NCI-H226 (cell line): ENCODE measurements around the gene MLLT3.
"Not testable (repeated sequence)": the region's sequence is repeated elsewhere in the genome, so short reads cannot be mapped to it uniquely, and the experiment has no call there.

Experiments used
- DNase-seq: peaks from one replicate; pipeline ENCODE4 v3.0.0-alpha.2; 2015

The MLLT3 gene

DNA sequence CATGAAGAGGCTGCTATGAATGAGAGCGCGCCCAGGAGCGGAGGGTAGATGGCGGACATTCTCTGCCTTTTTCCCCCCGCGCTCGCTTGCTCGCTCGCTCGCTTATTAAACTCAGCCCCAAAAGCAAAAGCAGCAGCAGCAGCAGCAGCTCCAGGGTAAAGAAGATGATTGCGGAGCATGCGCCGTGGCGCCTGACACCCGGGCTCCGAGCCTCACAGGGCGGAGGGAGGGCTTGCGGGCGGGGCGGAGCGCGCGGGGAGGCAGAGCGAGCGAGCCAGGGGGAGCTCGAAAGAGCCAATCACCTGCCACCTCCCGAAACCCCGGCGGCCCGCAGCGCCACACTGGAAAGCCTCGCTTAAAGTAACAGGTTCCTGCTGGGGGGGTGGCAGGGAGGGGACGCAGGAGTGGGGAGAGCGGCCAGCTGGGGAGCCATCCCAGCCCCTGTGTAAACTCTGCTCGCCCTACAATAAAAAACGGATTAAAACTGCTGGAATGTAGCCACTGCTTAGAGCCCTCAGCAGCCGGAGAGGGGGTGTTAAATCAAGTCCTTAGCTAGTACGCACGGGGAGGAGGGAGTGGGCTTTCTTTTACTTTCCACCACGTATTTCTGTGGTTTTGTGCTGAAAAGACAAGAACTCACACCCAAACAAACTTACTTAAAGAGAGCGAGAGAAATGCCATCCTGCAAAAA is at the start of gene MLLT3:
Gene MLLT3 (minus strand): TSS at position 170 of the 691 bp plus-strand sequence.
- peak; percentile 80 for DNase-seq

- DNase-seq, result no peak
Measured at GRCh38 chr9:20671635-20672034, 49.3 kb upstream of the MLLT3 start.

GRCh38 chr9:20670395-20670794 is 48.1 kb upstream of the MLLT3 start:
- no peak for DNase-seq

GRCh38 chr9:20664501-20664900 is 42.2 kb upstream of the MLLT3 start:
- DNase-seq, result no peak

- no peak for DNase-seq
Measured at GRCh38 chr9:20663133-20663532, 40.8 kb upstream of the MLLT3 start.

DNA sequence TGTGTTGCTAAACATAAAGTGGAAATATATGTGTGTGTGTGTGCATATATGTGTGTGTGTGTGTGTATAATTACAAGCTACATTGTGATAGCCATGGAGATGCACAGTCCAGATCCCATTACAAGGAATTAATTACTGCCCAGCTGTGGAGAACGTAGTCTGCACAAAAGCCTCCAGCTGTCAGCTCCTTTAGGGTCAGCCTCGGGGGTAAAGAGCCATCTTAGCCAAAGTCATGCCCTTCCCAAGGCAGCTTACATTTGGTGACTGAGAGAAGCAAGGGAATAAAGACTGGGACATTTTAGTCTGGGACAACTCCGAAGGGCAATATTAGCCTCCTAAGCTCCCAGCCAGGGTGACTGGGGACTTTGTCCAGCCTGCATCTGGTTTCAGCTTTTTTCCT is 39.9 kb upstream of the MLLT3 start:
- no peak for DNase-seq

- DNase-seq, result no peak
Measured at GRCh38 chr9:20659474-20659967, 37.2 kb upstream of the MLLT3 start.

DNA sequence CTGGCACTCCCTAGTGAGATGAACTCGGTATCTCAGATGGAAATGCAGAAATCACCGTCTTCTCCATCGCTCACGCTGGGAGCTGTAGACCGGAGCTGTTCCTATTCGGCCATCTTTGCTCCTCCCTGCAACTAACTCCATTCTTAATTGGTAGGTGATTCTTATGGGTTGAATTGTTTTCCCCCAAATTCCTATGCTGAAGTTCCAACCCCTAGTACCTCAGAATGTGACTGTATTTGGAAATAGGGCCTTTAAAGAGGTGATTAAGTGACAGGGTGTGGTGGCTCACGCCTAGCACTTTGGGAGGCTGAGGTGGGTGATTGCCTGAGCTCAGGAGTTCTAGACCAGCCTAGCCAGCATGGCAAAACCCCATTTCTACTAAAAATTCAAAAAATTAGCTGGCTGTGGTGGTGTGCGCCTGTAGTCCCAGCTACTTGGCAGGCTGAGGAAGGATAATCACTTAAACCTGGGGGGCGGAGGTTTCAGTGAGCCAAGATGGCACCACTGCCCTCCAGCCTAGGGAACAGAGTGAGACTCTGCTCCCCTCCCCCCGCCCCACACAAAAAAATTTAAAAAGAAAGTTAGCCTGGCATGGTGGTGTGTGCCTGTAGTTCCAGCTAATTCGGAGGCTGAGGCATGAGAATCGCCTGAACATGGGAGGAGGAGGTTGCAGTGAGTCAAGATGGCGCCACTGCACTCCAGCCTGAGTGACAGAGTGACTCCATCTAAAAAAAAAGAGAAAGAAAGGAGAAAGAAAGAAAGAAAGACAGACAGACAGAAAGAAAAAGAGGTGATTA is 36.6 kb upstream of the MLLT3 start:
- no peak for DNase-seq

DNA sequence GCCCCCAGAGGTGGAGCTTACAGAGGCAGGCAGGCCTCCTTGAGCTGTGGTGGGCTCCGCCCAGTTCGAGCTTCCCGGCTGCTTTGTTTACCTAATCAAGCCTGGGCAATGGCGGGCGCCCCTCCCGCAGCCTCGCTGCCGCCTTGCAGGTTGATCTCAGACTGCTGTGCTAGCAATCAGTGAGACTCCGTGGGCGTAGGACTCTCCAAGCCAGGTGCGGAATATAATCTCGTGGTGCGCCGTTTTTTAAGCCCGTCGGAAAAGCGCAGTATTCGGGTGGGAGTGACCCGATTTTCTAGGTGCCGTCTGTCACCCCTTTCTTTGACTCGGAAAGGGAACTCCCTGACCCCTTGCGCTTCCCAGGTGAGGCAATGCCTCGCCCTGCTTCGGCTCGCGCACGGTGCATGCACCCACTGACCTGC is 36.0 kb upstream of the MLLT3 start:
- DNase-seq, result not testable (repeated sequence)

DNA sequence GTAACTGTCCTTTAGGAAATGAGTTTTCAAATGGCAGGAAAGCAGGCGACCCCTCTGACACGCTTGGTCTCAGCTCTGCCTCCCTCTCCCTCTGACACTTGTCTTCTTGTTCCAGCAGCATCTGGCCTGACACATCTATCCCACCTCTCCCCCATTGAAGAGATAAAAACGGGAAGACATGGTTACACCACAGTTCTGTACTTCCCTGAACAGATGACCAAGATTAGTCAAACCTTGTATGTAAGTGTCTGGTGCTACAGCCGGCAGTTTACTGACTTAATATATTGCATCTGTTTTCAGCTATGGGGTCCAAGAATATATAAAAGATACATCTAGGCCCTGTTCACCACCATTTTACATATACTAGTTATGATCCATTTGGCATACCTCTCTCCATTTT is 29.6 kb upstream of the MLLT3 start:
- DNase-seq, result no peak

DNA sequence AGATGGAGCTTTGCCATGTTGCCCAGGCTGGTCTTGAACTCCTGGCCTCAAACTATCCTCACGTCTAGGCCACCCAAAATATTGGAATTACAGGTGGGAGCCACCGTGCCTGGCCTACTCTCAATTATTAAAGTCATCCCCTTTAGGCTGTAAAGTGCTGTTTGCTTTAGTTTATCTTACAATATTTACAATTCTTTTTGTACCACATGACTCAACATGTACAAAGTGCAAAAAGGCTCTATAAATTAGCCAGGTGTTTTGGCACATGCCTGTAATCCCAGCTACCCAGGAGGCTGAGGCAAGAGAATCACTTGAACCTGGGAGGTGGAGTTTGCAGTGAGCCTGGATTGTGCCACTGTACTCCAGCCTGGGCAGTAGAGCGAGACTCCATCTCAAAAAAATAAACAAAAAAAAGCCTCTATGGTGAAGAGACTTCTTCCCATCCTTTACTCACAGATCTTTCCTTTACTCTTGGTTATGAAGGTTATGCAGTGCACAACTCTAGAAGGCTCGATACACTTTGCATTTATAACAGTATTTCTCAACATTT is 28.5 kb upstream of the MLLT3 start:
- no peak for DNase-seq

GRCh38 chr9:20650313-20650712 is 28.0 kb upstream of the MLLT3 start:
- no peak for DNase-seq

- no peak for DNase-seq
Measured at GRCh38 chr9:20649381-20649780, 27.1 kb upstream of the MLLT3 start.

DNA sequence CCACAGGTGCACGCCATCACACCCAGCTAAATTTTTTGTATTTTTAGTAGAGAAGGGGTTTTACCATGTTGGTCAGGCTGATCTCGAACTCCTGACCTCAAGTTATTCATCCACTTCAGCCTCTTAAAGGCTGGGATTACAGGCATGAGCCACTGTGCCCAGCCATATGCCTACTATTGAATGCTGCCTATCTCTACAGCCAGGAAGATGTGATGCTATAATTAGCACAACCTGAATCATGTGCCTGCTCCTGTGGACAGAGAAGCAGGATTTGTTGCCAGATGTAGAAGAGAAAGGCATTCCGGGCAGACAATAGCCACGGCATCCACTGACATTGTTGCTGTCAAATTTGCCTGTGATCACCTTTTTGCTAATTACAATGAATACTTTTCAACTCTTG is 24.4 kb upstream of the MLLT3 start:
- no peak for DNase-seq

GRCh38 chr9:20643660-20644059 is 21.4 kb upstream of the MLLT3 start:
- no peak for DNase-seq

- no peak for DNase-seq
Measured at GRCh38 chr9:20642045-20642444, 19.7 kb upstream of the MLLT3 start.

DNA sequence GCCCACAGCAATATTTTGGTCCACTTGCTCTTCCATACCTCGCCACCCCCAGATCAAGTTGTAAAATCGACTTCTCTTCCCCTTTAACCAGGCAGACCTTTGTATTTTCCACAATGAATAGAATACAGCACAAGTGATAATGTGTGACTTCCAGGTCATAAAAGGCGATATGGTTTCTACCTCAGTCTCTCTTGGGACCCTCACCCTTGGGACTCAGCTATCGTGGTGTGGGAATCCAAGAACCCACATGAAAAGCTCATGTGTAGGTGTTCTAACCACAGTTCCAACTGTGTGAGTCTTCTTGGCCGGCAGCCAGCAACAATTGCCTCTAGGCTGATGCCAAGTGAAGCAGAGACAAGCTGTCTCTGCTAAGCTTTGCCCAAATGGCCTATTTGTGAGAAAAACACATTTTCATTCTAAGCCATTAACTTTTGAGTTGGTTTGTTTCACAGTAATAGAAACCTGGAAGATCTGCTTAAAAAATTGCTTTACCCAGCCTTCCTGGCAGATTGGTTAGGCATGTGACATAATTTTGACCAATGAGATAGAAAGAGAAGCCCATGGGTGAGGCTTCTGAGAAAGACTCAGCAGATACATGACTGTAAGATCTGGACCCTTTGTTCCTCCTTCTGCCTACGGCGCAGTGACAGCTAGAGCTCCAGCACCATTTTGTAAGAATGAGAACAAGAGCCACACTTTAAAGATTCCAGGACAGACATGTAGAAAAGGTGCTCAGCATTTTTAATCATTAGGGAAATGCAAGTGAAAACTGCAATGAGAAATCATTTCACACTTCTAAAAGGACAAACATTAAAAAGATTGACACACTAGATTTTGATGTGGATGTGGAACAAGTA is 18.3 kb upstream of the MLLT3 start:
- DNase-seq, result peak; percentile 42

- peak; percentile 10 for DNase-seq
Measured at GRCh38 chr9:20636888-20637440, 14.7 kb upstream of the MLLT3 start.

- DNase-seq, result no peak
Measured at GRCh38 chr9:20634895-20635294, 12.6 kb upstream of the MLLT3 start.

- no peak for DNase-seq
Measured at GRCh38 chr9:20632705-20633104, 10.4 kb upstream of the MLLT3 start.

DNA sequence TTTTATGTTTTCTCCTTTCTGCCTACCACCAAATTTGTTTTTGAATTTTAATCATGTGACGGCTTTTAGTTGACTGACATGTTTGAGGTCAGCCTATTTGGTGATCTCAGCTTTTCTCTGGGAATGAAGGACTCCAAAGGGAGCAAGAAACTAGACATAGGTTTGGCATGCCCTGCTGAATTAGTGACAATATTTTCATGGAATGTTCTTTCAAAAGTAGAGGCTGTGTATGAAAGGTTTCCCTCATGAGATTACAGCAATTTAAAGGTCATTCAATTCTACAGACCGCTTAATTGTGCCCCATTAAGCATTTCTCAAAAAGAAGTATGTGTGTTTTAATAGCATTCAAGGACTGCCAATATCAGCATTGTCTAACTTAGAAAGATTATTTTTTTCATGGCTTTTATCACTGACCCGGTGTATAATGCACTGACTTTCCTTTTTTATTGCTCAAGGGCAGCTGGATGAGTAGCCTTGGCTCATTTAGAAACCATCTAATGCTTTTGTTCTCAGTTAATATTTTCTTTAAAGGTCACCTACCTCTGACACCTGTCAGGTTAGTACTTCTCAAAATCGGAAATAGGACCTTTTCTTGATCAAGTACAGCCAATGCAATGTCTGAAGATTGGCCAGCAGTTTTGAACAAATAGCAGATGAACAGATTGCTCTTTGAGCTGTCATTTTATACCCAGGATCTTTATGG is 8.1 kb upstream of the MLLT3 start:
- no peak for DNase-seq

- no peak for DNase-seq
Measured at GRCh38 chr9:20625003-20625349, 2.7 kb upstream of the MLLT3 start.
